ENCODE results near the gene BACH1. TPM values are rescaled to one million over a fixed set of nuclear protein-coding genes. Genes with fewer than 3 reads are reported as not detected.

The BACH1 gene
- total and polyA plus RNA-seq, 2 of the 8 experiments (the other 6 are each of a cell fraction or from before 2014, with no cell fraction given): 6.9 to 50.7 TPM

DNA sequence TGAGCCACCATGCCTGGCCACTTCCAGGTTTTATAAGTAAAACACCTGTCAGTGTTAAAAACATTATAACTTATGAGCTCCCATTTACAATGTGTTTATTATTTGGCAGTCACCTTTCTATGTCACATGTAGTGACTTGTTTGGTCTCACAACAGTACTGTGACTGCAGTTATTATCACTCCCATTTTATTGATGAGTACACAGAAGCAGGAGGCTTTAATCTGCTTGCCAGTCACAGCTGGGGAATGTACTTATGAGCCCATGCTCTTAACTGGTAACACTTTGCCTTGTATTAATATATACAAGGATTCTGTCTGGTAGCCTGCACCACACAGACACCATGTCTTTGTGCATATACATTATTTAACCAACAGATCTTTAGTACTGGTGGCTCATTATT, 31.1 kb upstream of the BACH1 start (continued):
- TF ChIP-seq SAP30 (IDR thresholded peaks at IDR 0.05; ENCODE audit: insufficient read depth, insufficient replicate concordance, low read length): no peak
- TF ChIP-seq NANOG (IDR thresholded peaks at IDR 0.05; ENCODE audit: insufficient read depth, low read depth, low read length, poor library complexity, severe bottlenecking): no peak

Data from H1 (cell line).